ENCODE data around the gene UBQLN1.
"Not testable (repeated sequence)": the region's sequence is repeated elsewhere in the genome, so short reads cannot be mapped to it uniquely, and the experiment has no call there.

The UBQLN1 gene
- total RNA-seq: 203 to 281 (median 207) reads per million in 3 donors

GRCh38 chr9:83707768-83708514, at the start of gene UBQLN1:
Gene UBQLN1, minus strand, starts transcription at chr9:83707958. Its CDS starts 279 bp downstream, at chr9:83707679.
- H3K4me1 ChIP-seq (ENCODE audit: control insufficient read depth, insufficient read depth, low read length, poor library complexity, severe bottlenecking): peaks cover 9% of the 10 kb centered on the region
- H3K4me3 ChIP-seq (ENCODE audit: insufficient read depth, low read depth, low read length, poor library complexity, severe bottlenecking): peak within 1 kb of the TSS; percentile 73
- H3K27me3 ChIP-seq (replicated peaks; ENCODE audit: control insufficient read depth, insufficient read depth, low read length, poor library complexity, severe bottlenecking): no peaks in the 10 kb centered on the region
- H3K27ac ChIP-seq (ENCODE audit: insufficient read depth, low read length, poor library complexity, severe bottlenecking): peak within 1 kb of the TSS; percentile 97
- DNase-seq: peak; percentile 82 to 88 (median 85)
- H3K36me3 ChIP-seq (ENCODE audit: control insufficient read depth, insufficient read depth, low read length): no peaks in the 10 kb centered on the region
- H3K9me3 ChIP-seq (ENCODE audit: control insufficient read depth, low read length): no peaks in the 10 kb centered on the region

- no peak overlapping the region for H3K27ac ChIP-seq (ENCODE audit: insufficient read depth, low read length, poor library complexity, severe bottlenecking)
- no peak for DNase-seq
- no peaks in the 10 kb centered on the region for H3K9me3 ChIP-seq (ENCODE audit: control insufficient read depth, low read length)
- no peaks in the 10 kb centered on the region for H3K27me3 ChIP-seq (replicated peaks; ENCODE audit: control insufficient read depth, insufficient read depth, low read length, poor library complexity, severe bottlenecking)
- H3K4me1 ChIP-seq (ENCODE audit: control insufficient read depth, insufficient read depth, low read length, poor library complexity, severe bottlenecking): no peaks in the 10 kb centered on the region
- no peaks in the 10 kb centered on the region for H3K36me3 ChIP-seq (ENCODE audit: control insufficient read depth, insufficient read depth, low read length)
- H3K4me3 ChIP-seq (ENCODE audit: insufficient read depth, low read depth, low read length, poor library complexity, severe bottlenecking): no peak overlapping the region
Observed at GRCh38 chr9:83754383-83754977, 46.7 kb upstream of the UBQLN1 start.

- Histone ChIP-seq H3K36me3 (ENCODE audit: control insufficient read depth, insufficient read depth, low read length) (no peaks in the 10 kb centered on the region), H3K4me3 (ENCODE audit: insufficient read depth, low read depth, low read length, poor library complexity, severe bottlenecking) (no peak overlapping the region), H3K9me3 (ENCODE audit: control insufficient read depth, low read length) (no peaks in the 10 kb centered on the region)
Observed at GRCh38 chr9:83749706-83750105, 41.9 kb upstream of the UBQLN1 start.

GRCh38 chr9:83744206-83744605, 36.4 kb upstream of the UBQLN1 start:
- Histone ChIP-seq H3K36me3 (ENCODE audit: control insufficient read depth, insufficient read depth, low read length) (no peaks in the 10 kb centered on the region), H3K4me3 (ENCODE audit: insufficient read depth, low read depth, low read length, poor library complexity, severe bottlenecking) (no peak overlapping the region)
- no peak for DNase-seq

More at GRCh38 chr9:83749706-83750105, 41.9 kb upstream of the UBQLN1 start:
- H3K27me3 ChIP-seq (replicated peaks; ENCODE audit: control insufficient read depth, insufficient read depth, low read length, poor library complexity, severe bottlenecking): no peaks in the 10 kb centered on the region
- DNase-seq: no peak
- no peak overlapping the region for H3K27ac ChIP-seq (ENCODE audit: insufficient read depth, low read length, poor library complexity, severe bottlenecking)
- no peaks in the 10 kb centered on the region for H3K4me1 ChIP-seq (ENCODE audit: control insufficient read depth, insufficient read depth, low read length, poor library complexity, severe bottlenecking)

GRCh38 chr9:83733739-83734138, 26.0 kb upstream of the UBQLN1 start:
- no peaks in the 10 kb centered on the region for H3K4me1 ChIP-seq (ENCODE audit: control insufficient read depth, insufficient read depth, low read length, poor library complexity, severe bottlenecking)
- H3K27ac ChIP-seq (ENCODE audit: insufficient read depth, low read length, poor library complexity, severe bottlenecking): no peak overlapping the region
- DNase-seq: no peak

More at GRCh38 chr9:83744206-83744605, 36.4 kb upstream of the UBQLN1 start:
- H3K27ac ChIP-seq (ENCODE audit: insufficient read depth, low read length, poor library complexity, severe bottlenecking): no peak overlapping the region
- no peaks in the 10 kb centered on the region for H3K27me3 ChIP-seq (replicated peaks; ENCODE audit: control insufficient read depth, insufficient read depth, low read length, poor library complexity, severe bottlenecking)
- no peaks in the 10 kb centered on the region for H3K4me1 ChIP-seq (ENCODE audit: control insufficient read depth, insufficient read depth, low read length, poor library complexity, severe bottlenecking)
- H3K9me3 ChIP-seq (ENCODE audit: control insufficient read depth, low read length): no peaks in the 10 kb centered on the region

GRCh38 chr9:83728591-83729368, 21.0 kb upstream of the UBQLN1 start:
- not testable (repeated sequence) for DNase-seq; H3K9me3 ChIP-seq (ENCODE audit: control insufficient read depth, low read length); H3K27ac ChIP-seq (ENCODE audit: insufficient read depth, low read length, poor library complexity, severe bottlenecking); H3K4me3 ChIP-seq (ENCODE audit: insufficient read depth, low read depth, low read length, poor library complexity, severe bottlenecking); H3K27me3 ChIP-seq (replicated peaks; ENCODE audit: control insufficient read depth, insufficient read depth, low read length, poor library complexity, severe bottlenecking); H3K4me1 ChIP-seq (ENCODE audit: control insufficient read depth, insufficient read depth, low read length, poor library complexity, severe bottlenecking); H3K36me3 ChIP-seq (ENCODE audit: control insufficient read depth, insufficient read depth, low read length)

More at GRCh38 chr9:83733739-83734138, 26.0 kb upstream of the UBQLN1 start:
- Histone ChIP-seq H3K4me3 (ENCODE audit: insufficient read depth, low read depth, low read length, poor library complexity, severe bottlenecking) (no peak overlapping the region), H3K36me3 (ENCODE audit: control insufficient read depth, insufficient read depth, low read length) (no peaks in the 10 kb centered on the region), H3K27me3 (replicated peaks; ENCODE audit: control insufficient read depth, insufficient read depth, low read length, poor library complexity, severe bottlenecking) (no peaks in the 10 kb centered on the region), H3K9me3 (ENCODE audit: control insufficient read depth, low read length) (no peaks in the 10 kb centered on the region)

- no peak for DNase-seq
- H3K27ac ChIP-seq (ENCODE audit: insufficient read depth, low read length, poor library complexity, severe bottlenecking): no peak overlapping the region
- H3K27me3 ChIP-seq (replicated peaks; ENCODE audit: control insufficient read depth, insufficient read depth, low read length, poor library complexity, severe bottlenecking): no peaks in the 10 kb centered on the region
- no peak overlapping the region for H3K4me3 ChIP-seq (ENCODE audit: insufficient read depth, low read depth, low read length, poor library complexity, severe bottlenecking)
- peaks cover 4% of the 10 kb centered on the region for H3K9me3 ChIP-seq (ENCODE audit: control insufficient read depth, low read length)
- H3K4me1 ChIP-seq (ENCODE audit: control insufficient read depth, insufficient read depth, low read length, poor library complexity, severe bottlenecking): no peaks in the 10 kb centered on the region
- H3K36me3 ChIP-seq (ENCODE audit: control insufficient read depth, insufficient read depth, low read length): no peaks in the 10 kb centered on the region
Observed at GRCh38 chr9:83724436-83724835, 16.7 kb upstream of the UBQLN1 start.

- H3K9me3 ChIP-seq (ENCODE audit: control insufficient read depth, low read length): peaks cover 4% of the 10 kb centered on the region
- H3K27me3 ChIP-seq (replicated peaks; ENCODE audit: control insufficient read depth, insufficient read depth, low read length, poor library complexity, severe bottlenecking): no peaks in the 10 kb centered on the region
- no peaks in the 10 kb centered on the region for H3K36me3 ChIP-seq (ENCODE audit: control insufficient read depth, insufficient read depth, low read length)
- no peaks in the 10 kb centered on the region for H3K4me1 ChIP-seq (ENCODE audit: control insufficient read depth, insufficient read depth, low read length, poor library complexity, severe bottlenecking)
- no peak overlapping the region for H3K27ac ChIP-seq (ENCODE audit: insufficient read depth, low read length, poor library complexity, severe bottlenecking)
- no peak for DNase-seq
- H3K4me3 ChIP-seq (ENCODE audit: insufficient read depth, low read depth, low read length, poor library complexity, severe bottlenecking): no peak overlapping the region
Observed at GRCh38 chr9:83722726-83723495, 15.2 kb upstream of the UBQLN1 start.

- Histone ChIP-seq H3K27ac (ENCODE audit: insufficient read depth, low read length, poor library complexity, severe bottlenecking) (no peak overlapping the region), H3K4me1 (ENCODE audit: control insufficient read depth, insufficient read depth, low read length, poor library complexity, severe bottlenecking) (no peaks in the 10 kb centered on the region), H3K36me3 (ENCODE audit: control insufficient read depth, insufficient read depth, low read length) (no peaks in the 10 kb centered on the region), H3K9me3 (ENCODE audit: control insufficient read depth, low read length) (peaks cover 4% of the 10 kb centered on the region), H3K27me3 (replicated peaks; ENCODE audit: control insufficient read depth, insufficient read depth, low read length, poor library complexity, severe bottlenecking) (no peaks in the 10 kb centered on the region), H3K4me3 (ENCODE audit: insufficient read depth, low read depth, low read length, poor library complexity, severe bottlenecking) (no peak overlapping the region)
- no peak for DNase-seq
Observed at GRCh38 chr9:83721509-83721908, 13.8 kb upstream of the UBQLN1 start.
